22Rv1 (cell line): ENCODE results near the gene GID8.

Experiments used
- H3K27ac ChIP-seq: fragments of 450-650 bp; 2 replicates; pipeline ENCODE4 v1.5.1; 2017
- CTCF ChIP-seq: fragments of 450-650 bp; IDR thresholded peaks from 2 replicates; pipeline ENCODE4 v1.5.1; 2017; ENCODE audit warnings: mild to moderate bottlenecking
- ZFX ChIP-seq: fragments of 450-650 bp; IDR thresholded peaks from 2 replicates; pipeline ENCODE4 v1.6.1; 2017; ENCODE audit warnings: antibody characterized with exemption, borderline replicate concordance

Gene GID8

GRCh38 chr20:62953839-62954703, 16.1 kb downstream of the GID8 start:
- H3K27ac ChIP-seq: no peak overlapping the region
- no peak for TF ChIP-seq ZFX
- TF ChIP-seq CTCF: no peak

DNA sequence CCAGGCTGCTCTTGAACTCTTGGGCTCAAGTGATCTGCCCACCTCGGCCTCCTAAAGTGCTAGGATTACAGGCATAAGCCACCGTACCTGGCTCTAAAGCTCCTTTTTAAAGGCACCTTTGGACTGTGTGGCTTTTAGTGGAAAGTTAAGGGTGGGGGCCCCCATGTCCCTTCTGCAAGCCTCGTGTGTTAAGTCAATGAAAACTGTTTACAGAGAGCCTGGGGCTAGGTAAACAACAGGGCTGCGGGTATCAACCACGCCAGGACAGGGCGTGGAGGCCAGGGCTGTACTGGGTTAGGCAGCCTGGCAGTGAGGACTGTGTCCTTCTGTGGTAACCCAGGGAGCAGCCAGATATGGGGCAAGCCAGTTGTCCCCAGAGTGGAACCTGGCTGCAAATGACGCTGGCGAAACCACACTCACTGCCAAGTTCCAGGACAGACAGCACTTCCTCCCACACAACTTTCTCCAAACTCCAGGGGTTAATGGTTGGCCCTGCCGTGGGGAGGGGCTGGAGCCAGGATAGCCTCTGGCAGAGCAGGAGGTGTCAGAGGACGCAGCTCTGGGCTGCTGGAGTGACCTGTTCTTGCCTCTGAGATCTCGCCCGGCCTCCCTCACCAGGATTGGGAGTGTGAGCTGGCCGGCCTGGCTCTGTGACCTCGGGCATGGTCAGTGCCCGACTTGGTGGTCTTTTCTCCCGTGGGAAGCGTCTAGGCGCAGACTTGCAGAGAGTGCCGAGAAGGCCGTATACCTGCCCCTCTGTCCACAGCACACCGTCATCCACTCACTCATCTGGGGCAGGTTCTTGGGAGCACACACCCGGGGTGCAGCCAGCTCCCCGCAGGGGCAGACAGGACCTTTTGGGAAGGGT, 17.8 kb downstream of the GID8 start:
- H3K27ac ChIP-seq: no peak overlapping the region
- TF ChIP-seq CTCF: no peak
- TF ChIP-seq ZFX: no peak

DNA sequence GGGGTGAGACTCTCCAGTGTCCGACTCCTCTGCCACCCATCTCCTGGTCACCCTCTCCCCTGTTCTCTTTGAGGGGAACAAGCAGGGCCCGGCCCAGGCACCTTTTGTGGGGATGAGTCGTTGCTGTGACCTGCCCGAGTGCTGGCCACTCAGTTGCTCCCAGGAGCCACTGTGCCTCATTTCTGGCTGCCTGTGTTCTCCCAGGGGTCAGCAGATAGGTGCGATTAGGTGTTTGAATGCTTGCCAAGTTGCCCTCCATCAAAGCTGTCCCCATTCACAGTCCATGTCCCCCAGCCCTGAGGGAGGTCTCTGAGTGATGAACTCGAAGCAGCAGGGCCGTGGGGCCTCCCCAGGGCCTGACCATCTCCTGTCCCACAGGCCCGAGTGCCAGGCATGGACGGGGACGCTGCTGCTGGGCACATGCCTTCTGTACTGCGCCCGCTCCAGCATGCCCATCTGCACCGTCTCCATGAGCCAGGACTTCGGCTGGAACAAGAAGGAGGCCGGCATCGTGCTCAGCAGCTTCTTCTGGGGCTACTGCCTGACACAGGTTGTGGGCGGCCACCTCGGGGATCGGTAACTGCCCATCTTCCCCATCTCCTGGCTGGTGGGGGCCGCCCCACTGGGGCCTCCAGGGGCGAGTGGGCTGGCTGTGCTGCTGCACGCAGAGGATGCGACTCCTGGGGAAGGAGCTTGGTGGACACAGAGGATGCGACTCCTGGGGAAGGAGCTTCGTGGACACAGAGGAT, 18.6 kb downstream of the GID8 start:
- no peak overlapping the region for H3K27ac ChIP-seq
- TF ChIP-seq ZFX: no peak
- no peak for TF ChIP-seq CTCF

- no peak for TF ChIP-seq ZFX
- TF ChIP-seq CTCF: no peak
- H3K27ac ChIP-seq: no peak overlapping the region
Observed at GRCh38 chr20:62957136-62958117, 19.5 kb downstream of the GID8 start.

DNA sequence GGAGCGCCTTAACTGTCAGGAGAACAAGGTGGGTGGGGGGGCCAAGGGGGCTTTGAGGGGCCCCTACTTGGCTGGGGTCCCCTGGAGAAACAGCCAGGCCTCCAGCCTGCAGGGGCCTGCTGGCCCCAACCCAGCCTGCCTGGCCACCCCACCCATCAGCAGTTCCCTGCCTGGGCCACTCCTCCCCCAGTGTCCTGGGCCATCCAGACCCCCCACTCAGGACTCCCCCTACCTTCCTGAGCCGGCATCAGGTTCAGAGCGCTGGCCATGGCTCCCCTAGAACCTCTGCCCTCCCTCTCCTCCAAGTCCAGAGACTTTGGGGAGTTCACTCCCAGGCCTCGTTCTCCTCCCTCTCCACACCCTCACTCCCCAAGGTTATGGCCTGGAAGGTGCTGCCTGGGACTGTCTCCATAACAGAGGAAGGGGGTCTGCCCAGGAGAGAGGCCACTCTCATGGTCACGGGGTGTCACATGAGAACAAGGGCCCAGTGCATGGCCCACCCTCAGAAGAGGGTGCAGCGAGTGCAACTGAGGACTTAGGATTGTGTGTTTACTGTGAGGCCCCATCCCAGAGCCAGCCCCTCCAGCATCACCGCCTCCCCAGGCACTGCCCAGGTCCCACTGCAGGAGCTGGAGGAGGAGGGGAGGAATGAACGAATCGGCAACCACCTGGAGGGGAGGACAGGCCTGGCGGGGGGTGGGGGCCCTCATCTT, 20.6 kb downstream of the GID8 start:
- H3K27ac ChIP-seq: no peak overlapping the region
- TF ChIP-seq ZFX (no peak), CTCF (no peak)
